HG02973 (cell line): ENCODE data around the gene CASK.

Experiments
- ATAC-seq: cut with Tn5 transposase; IDR thresholded peaks from one replicate; pipeline ENCODE4 v1.9.1; 2021; ENCODE audit warnings: moderate library complexity; ENCODE audit not compliant: unreplicated experiment

The CASK gene, protein sequence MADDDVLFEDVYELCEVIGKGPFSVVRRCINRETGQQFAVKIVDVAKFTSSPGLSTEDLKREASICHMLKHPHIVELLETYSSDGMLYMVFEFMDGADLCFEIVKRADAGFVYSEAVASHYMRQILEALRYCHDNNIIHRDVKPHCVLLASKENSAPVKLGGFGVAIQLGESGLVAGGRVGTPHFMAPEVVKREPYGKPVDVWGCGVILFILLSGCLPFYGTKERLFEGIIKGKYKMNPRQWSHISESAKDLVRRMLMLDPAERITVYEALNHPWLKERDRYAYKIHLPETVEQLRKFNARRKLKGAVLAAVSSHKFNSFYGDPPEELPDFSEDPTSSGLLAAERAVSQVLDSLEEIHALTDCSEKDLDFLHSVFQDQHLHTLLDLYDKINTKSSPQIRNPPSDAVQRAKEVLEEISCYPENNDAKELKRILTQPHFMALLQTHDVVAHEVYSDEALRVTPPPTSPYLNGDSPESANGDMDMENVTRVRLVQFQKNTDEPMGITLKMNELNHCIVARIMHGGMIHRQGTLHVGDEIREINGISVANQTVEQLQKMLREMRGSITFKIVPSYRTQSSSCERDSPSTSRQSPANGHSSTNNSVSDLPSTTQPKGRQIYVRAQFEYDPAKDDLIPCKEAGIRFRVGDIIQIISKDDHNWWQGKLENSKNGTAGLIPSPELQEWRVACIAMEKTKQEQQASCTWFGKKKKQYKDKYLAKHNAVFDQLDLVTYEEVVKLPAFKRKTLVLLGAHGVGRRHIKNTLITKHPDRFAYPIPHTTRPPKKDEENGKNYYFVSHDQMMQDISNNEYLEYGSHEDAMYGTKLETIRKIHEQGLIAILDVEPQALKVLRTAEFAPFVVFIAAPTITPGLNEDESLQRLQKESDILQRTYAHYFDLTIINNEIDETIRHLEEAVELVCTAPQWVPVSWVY

DNA sequence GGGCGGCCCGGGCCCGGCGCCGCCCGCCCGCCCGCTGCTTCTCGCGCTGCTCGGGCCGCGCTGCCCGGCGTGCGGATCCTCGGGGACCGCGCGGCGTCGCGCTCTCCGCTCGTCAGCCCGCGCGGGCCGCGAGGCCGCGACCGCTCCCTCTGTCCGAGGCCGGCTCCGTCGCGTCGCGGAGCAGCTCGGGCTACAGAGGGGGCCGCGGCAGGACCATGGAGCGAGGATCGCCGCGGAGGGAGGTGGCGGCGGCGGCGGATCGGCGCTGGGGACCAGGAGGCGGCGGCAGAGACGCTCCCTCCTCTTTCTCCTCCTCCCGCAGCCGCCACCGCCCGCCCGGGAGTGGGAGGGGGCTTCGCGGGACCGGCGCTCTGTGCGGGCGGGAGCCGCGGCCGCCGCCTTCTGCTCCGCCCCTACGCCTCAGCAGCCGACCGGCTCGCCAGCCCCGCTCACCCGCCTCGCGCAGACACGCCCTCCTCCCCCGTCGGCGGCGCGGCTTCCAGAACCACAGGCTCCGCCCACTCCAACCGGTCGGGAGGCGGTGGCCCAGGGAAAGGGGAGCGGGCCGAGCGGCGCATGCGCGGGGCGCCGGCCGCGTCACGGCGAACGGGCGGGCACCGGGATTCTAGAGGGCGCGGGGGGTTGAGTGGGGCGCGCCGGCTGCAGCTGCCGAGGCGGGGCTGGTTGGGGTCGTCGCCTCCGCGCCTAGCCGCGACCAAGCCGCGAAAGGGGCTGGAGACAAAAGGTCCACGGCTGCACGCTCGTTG is at the start of gene CASK:
Gene CASK (minus strand): TSS at position 344 of the 767 bp plus-strand sequence. CDS start 566 bp downstream, outside the sequence.
- ATAC-seq: peak; percentile 70

DNA sequence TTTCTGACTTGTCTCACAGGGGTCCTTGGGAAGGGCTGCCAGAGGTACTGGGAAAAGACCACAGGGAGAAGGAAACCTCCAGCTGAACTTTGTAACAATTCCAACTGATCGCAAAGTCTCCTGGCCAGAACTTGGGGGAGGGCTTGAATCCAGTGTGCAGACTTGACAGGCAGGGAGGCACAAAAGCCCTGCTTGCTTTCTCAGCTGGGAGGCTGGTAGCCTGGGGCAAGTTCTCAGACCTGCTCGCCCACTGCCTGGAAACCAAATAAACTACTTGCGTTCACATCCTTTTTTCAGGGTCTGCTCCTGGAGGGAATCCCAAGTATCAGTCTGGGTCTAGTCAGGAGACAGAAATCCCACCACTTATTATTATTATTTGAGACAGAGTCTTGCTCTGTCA is 48.0 kb upstream of the CASK start:
- no peak for ATAC-seq

DNA sequence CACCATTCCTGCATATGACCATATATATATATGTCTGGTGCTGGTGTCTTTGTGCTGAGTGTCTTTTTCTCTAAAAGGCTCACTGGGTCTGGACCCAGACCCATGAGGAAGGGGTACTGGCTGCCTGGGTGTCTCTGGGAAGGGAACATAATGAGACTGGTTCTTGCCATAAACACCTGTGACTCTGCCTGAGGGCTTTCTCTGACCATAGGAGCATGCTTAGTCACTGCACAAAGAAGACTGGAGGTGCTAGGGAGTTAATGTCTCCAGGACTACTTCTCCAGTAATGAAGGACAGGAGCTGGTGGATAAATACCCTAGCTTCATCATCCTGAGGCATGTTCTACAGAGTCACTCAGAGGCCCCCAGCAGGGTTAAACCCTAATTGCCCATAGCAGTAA is 47.1 kb upstream of the CASK start:
- no peak for ATAC-seq

DNA sequence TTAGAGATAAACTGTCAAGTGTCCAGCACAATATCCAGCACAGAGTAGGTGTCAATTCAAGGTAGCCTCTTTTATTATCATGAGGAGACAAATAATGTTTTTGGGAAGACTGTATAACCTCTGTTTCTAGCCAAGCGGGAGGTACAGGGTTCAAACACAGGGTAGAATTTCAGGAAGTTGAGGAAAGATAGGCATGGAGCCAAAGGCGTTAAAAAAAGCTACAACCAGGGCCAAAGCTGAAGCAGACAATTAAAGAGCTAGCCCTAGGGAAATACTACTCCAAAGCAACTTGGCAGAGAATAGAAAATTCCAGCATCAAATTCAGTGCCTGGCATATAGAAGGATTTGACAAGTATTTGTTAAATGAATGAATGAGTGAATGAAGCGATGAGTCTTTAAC is 40.0 kb upstream of the CASK start:
- ATAC-seq: no peak

DNA sequence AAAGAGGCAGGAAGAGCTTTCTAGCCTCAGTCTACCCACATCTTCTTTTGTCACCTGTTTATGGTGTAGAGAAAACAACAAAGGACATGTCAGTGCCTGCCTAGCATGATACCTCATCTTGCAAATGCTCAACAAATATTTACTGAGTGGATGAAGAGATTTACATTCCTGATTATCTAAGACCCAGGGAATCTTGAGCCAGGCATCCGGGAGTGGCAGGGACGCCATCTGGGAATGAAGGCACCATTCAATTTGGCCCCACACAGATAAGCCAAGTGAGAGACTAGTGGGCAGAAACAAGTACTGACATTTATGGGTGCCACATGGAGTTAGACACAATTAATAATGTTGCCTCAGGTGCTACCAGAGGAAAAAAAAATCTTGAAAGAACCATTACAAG is 36.8 kb upstream of the CASK start:
- ATAC-seq: no peak

DNA sequence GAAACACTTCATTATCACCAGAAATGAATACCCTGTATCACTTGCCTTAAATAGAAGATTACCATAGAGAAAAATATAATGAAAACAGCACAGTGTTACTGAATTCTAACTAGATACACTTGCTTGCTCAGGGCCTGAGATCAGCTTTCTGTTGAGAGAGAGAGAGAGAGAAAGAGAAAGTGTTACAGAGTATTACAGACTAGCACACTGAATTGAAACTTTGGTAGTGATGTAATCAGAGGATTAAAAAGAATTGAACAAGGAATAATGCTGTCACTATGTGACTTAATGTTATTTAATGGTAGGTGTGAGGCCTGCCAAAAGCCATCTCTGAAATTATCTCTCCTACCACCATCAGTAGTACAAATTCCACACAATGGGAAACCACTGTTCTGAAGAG is 35.5 kb upstream of the CASK start:
- no peak for ATAC-seq

DNA sequence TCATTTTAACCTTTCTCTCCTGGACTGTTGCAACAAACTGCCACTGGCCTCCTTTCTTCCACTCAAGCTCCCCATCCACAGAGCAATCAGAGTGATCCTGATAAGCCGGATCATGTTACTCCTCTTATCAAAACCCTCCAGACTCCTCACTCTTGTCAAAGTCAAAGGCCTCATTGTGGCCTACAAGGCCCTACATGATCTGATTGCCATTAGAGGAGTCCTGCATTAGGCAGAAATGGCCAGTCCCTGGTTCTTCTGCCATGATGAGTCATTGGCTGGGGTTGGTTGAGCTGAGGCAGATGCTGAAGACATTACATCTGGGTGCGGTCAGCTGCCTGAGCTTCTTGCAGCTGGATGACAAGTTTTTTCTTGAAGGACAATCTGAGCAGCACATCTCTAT is 32.7 kb upstream of the CASK start:
- ATAC-seq: no peak

DNA sequence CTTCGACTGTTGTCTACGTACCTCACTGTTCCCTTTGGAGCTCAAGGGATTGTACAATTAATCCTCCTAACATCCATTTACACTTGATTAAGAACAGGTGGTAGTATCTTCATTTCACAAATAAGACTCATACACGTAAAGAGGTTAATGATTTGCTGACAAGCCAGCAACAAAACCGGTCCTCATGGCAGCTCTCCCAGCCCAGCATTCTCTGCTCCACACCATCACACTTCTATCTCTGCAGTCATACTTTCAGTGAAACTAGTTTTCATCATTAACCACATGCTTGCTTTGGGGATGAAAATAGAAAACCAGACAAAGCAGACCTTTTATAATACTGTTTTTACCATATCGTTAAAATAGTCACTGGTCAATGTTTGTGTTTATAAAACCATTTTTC is 28.7 kb upstream of the CASK start:
- no peak for ATAC-seq

DNA sequence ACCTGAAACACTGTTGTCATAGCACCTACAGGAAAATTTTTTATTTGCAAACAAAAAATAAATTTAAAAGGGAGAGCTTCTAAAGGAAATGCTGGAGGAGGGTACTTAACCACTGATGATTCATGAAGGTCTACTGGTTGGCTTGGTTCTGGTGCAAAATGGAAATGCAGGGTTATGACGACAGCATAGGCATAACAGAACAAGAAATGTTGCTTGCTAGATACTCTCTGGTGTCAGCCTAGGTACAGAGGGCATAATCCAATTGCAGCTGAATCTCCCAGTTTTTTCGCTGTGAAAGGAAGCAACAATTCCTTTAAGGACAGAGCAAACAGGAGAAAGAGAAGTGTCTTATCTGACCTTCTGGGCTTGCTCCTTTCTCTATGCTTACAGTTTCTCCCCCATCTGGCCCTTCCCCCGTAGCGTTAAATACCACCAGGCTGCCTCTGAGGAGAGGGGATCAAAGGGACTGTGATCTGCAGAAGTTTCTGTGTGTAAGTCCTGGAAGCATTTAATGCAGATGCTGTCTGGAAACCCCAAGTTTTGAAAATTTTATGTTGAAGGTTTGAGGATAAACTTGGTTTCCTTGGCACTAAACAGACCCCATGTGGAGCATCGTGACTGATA is 23.7 kb upstream of the CASK start:
- no peak for ATAC-seq

DNA sequence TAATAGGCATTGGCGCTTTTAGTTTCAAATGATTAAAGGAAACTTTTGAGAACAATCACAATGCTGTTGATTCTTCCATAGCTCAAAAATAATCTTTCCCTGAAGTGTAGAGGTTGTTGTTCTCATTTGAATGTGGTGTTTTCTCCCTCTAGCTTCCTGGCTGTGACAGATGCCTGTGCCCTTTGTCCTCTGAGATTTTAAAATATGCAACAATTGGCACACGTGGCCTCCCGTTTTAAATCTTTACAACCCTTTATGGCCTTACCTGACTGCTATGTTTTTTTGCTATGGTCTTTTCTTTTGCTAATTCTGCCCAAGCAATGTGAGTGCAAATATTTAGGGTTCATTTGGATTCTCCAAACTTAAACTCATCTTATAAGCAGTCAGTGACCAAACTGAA is 22.9 kb upstream of the CASK start:
- no peak for ATAC-seq

DNA sequence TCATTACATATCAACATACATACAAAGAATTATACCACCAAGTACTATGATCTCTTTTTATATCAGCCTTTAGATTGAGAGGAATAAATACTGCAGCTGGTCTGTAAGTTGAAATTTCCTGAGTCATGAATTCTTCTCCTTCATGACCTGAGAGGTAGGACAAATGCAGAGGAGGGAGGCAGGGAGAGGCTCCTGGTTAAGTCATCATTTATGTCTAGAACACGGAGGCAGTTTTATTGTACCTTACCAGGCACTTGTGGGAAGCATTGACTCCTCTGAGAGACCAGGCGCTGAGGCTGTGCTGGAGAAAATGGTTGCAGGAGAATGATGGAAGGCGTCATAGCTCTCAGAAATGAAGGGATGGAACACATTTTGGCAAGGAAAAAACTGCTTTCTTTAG is 12.5 kb upstream of the CASK start:
- ATAC-seq: no peak

DNA sequence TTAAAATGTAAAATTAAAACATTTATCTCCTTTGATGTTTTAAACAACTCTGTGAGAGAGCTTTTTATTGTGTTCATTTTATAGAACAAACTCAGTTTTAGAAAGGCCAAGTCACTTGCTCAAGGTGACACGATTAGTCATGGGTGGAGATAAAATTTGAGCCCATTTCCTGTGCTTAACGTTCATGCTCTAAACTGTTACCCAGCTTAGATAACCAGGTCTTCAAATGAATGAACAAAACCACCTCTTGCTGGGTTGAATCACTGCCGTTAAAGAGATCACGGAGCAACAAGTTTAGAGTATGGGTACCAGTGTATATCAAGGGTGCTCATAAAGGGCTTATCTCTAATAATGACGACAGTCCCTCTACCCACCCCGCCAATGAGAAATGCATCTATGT is 10.2 kb upstream of the CASK start:
- no peak for ATAC-seq

DNA sequence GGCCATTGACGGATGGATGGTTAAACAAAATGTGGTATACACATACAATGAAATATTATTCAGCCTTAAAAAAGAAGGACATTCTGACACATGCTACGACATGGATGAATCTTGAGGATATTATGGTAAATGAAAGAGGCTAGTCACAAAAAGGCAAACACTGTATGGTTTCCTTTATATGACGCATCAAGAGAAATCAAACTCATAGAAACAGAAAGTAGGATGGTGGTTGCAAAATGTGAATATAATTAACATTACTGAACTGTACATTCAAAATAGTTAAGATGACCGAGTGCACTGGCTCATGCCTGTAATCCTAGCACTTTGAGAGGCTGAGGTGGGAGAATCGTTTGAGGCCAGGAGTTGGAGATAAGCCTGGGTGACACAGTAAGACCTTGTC is 9.5 kb upstream of the CASK start:
- no peak for ATAC-seq

DNA sequence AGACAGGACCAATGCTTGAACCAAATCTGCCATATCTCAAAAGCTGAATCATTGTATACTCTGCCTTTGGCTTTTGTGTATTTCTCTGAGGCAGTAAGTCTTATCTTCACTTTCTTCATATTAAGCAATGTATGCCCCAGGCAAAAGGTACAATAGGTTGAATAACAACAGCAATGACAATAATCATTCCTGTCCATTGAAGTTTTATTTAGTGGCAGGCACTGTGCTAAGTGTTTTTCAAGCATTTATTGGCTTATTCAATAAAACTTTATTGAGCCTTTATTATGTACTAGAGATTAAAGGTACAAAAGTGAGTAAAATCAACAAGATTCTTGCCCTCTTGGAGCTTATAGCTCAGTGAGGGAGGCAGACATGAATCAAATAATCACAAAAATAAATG is 8.2 kb upstream of the CASK start:
- no peak for ATAC-seq

DNA sequence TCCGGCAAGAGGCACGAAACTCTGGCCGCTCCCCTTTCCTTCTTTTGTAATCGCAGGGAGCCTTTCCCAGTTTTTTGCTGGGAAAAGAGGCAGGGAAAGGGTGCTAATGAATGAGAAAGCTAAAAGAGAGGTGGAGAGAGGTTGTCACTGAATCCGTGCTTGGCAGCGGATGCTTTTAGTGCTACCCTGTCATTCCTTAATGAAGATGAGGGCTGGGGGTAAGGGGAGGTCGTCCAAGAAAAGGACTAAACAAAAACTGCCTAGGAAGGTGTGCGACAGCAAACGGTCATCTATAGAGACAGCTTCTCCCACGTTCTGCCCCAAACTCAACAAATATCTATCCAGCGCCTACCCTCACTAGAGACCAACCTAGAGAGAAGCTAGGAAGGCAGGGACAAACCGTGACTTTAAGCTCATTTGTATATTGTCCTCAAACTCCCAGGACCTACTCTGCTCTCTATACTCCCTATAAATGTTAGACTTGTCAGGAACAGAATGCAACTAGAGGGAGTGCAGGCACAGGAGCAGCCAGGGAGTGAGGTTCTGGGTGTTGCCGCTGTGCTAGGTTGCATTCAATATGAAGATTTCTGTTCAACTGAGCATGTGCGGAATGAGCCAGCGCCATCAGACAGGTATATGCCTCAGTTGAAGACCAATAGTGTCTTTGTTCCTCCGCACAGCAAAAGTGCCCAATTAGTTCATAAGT is 777 bp upstream of the CASK start:
- no peak for ATAC-seq

DNA sequence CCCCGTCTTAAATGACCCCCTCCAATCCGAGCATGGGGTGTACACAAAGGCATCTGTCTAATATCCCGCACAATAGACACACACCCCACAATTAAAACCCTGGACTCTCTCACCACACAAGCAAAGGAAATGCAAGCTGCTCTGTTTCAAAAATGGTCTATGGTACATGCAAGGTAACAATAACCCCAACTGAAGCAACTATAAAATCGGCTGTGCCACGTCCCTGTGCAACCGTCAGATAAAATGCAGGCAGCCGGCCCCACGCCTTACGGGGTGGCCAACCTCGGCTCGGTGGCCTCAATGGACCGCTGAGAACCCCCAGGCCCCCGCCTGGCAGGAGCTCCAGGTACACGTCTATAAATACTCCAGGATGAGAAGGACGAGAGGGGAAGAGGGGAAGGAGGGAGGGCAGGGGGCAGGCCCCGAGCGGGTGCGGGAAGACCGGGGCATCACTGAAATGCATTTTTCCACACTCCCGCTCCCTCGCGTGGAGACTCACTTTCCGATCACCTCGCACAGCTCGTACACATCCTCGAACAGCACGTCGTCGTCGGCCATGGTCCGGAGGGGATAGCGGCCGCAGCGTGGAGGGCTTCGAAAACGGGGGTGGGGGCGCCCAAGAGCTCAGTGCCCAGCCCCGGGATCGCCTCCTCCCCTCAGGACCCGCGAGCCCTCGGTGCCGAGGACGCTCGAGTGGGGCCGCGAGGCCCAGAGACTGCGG is 763 bp downstream of the CASK start:
- peak; percentile 18 for ATAC-seq

DNA sequence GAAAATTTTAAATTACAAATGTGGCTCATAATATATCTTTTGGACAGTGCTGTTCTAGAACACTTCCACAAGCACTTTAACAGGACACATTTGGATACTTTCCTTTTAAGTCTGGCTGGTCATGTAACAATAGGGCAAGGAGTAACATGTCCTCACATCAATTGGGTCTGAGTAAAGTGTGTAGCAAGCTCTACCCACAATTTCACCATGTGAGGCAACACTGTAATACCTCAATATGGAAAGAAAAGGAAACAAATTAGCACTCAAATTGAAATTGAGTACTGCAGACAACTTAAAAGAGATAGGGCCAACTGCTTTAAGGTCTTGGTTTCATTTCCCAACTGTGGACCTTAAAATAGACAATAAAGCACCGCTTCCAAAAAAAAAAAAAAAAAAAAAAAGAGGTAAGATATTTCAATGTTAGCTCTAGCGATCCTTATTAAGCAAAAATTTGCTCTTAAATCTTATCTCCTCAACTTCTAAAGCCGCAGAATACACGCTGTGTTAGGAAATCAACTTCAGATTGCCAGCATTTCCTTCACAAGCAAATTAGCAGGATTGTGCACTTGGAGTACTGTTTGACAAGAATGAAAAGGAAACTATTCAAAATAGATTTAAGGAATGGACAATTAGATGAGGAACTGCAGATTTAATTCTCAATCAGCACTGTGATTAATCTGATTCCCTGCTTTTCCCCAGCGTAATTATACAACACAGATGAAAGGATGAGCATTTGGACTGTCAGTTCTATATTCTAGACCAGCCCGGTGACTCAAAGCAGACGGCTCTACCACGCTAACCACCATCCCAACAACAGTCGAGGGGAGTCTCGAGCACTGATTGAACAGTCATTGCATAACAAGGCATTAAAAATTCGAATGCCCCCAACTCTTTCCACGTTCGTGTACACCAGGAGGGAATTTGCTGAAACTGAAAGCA is 1.6 kb downstream of the CASK start:
- peak; percentile 26 for ATAC-seq

DNA sequence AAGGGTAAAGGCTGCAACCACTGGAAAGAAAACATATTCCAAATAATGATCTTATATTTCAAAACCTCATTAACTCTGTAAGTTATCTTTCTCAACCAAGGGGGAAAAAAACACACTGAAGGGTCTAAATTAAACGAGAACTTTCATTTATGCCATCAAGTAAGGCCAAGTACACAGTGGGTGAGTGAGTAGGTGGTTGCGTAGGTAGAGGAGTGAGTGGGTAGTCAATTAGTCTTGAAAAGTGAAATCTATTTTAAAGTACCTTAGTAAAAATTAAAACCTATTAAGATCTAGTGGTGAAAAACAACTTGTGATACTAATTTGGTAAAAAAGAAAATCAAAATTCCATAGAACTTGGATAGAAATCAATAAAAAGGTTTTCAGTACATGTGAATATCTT is 3.5 kb downstream of the CASK start:
- ATAC-seq: no peak

DNA sequence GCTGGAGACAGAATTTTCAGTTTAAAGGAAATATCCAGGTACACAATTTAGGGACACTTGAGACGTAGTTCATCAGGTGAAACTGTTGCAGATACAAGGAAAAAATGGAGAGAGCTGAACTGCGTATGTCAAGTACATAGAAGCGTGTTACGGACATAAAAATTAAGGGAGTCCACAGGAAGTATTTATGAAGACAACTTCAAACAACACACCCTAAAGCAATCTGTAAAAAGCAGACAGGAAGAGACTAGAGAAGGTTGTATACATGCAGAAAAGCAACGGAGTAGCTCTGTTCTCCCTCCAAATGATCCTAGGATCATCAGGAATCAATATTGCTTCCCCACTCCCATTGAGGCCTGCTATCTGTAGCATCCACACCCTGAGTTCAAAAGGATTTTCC is 5.8 kb downstream of the CASK start:
- ATAC-seq: no peak
